HG02623 (cell line): ENCODE measurements around the gene DNASE1L3.

ENCODE experiments used
- ATAC-seq: cut with Tn5 transposase; IDR thresholded peaks from one replicate; pipeline ENCODE4 v1.9.1; 2021; ENCODE audit warnings: moderate library complexity; ENCODE audit not compliant: unreplicated experiment

DNASE1L3 gene

GRCh38 chr3:58164199-58164879, 46.4 kb downstream of the DNASE1L3 start:
- ATAC-seq, result no peak

DNA sequence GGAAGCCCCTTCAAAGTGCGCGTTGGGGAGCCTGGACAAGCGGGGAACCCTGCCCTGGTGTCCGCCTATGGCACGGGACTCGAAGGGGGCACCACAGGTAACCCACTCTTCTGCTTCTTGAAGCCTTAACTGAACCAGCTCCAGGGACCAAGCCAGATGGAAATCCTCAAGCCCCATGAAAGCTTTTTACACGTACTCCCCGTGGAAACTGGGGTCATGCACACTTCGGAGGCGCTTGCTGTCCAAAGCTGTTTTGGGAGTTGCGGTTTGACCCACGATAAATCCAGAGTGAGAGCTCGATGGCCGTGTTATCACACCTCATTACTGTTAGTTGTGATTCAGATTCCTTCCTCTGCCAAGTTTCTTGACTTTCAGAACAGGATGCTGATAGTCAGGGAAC, 47.5 kb downstream of the DNASE1L3 start:
- no peak for ATAC-seq

DNA sequence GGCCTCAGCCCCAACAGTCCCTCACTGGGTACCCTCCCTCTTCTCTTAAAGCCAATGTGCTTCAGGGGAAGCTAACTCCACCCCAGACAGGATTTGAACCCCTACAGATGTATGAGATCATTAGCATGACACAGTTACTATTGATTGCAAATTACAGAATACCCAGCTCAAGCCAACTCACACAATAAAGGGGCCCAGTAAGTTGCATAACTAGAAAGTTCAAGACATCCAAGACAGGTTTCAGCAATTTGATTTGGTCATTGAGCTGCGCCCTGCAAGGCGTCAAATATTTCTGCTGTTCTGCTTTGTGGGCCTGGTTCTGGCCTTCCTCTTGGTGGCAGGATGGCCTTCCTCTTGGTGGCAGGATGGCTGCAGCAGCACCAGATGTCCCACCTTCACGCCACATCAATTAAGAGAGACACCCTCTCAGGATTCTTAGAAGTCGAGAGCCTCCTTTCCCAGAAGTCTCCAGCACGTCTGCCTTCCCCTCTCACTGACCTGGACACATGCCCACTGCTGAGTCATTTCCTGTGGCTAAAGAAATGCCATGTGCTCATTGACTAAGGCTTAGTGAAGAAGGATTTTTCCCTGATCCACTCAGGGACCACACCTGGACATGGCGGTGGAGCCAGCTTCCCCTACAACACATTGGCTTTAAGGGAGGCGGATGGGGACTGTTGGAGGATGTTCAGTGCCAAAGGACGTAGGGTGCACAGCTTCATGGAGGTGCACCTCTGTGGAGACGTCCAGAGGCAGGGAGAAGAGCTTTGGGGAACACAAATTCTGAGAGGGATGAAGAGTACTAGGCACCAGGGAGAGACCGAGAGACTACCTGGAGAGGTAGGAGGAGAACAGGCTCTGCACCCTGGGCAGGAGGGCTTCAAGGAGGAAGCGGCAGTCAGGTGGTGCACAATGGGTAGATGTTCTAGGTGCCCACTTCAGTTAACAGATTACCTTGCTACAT, 49.1 kb downstream of the DNASE1L3 start:
- no peak for ATAC-seq

DNA sequence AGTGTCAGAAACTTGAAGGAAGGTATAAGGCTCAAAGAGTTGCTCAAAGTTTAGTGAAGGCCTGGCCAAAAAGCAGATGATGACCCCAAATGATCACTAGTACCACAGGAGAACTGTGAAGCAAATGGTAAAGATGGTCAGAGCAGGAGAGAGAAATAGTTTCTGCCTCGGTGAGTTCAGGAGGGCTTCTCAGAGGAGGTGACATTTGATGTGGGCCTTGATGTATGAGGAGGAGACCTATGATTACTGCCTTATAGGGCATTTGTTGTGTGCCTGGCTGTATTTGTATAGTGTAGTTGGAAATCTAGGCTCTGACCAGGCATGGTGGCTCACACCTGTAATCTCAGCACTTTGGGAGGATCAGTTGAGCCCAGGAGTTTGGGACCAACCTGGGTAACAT, 50.4 kb downstream of the DNASE1L3 start:
- no peak for ATAC-seq

DNA sequence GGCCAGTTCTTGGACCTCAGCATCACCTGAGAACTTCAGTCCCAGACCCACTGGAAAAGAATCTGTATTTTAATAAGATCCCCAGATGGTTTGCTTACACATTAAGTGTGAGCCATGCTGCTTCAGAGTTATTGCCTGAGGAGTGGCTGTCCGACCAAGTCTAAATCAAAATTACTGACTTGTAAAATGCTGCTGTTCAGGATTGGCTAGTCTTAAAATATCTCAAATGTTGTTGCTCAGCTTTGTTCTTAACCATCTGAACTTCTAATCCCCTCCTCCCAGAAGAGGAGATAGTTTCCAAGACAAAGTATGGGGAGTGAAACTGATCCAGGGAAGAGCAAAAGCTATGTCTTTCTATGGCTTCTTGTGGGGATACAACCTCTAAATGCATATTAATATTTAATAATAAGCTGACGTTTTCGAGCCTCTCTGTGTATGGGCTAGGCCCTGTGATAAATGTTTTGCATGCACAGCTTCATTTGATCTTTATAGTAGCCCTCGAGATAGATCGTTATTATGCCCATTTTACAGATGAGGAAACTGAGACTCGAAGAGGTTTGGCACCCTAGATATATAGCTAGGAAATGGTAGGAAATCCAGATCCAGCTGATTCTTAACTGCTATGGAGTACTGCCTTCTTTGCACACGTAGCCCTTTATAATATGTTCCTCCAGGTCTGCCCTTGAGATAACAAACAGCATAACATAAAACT, 52.2 kb downstream of the DNASE1L3 start:
- ATAC-seq, result no peak

DNA sequence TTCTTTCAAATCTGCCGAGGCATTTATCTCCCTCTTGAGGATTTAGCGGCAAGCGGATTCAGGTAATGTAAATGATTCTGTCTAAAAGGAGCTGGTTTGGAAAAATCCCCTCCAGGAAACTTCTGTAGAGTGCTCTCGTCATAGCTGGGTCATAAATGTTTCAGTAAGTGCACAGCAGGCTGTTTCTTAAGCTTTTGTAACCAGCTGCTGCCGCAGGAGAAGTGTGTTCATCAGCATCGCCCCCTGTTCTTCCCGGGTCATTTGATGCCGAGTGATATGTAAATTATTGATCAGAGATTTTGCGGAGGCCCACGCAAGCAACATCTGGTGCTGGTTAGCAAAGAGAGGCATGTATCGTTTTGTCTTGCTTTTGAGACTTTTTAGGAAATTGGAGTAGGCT, 53.1 kb downstream of the DNASE1L3 start:
- ATAC-seq, result no peak

- ATAC-seq, result no peak
Observed at GRCh38 chr3:58155838-58156237, 54.9 kb downstream of the DNASE1L3 start.

- no peak for ATAC-seq
Observed at GRCh38 chr3:58154626-58155449, 55.9 kb downstream of the DNASE1L3 start.

DNA sequence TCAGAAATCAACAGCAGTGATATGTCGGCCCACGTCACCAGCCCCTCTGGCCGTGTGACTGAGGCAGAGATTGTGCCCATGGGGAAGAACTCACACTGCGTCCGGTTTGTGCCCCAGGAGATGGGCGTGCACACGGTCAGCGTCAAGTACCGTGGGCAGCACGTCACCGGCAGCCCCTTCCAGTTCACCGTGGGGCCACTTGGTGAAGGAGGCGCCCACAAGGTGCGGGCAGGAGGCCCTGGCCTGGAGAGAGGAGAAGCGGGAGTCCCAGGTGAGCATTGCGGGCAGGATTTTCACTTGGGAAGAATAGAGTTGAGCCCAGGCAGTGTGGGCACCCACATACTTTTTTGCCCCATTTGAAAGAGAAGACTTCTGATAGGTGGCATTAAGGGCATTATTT, 57.4 kb downstream of the DNASE1L3 start:
- no peak for ATAC-seq

GRCh38 chr3:58152225-58153015, 58.4 kb downstream of the DNASE1L3 start:
- ATAC-seq, result no peak

DNA sequence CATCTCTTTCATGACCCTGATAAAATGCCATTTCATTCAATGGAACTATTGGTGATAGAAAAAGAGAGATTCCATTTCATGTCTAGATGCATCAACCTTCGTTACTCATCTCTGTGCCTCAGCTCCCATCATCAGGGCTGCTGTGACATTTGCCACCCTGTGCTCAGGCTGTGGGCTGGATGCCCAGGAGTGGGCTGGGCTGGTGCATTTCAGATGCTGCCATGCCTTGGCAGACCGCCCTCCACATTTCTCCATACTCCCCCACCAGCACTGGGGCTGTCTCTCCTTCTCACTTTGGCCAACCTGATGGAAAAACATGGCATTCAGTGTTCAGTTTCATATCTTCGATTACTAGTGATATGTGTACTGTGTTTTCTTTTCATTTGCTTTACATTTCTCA, 59.1 kb downstream of the DNASE1L3 start:
- no peak for ATAC-seq

DNA sequence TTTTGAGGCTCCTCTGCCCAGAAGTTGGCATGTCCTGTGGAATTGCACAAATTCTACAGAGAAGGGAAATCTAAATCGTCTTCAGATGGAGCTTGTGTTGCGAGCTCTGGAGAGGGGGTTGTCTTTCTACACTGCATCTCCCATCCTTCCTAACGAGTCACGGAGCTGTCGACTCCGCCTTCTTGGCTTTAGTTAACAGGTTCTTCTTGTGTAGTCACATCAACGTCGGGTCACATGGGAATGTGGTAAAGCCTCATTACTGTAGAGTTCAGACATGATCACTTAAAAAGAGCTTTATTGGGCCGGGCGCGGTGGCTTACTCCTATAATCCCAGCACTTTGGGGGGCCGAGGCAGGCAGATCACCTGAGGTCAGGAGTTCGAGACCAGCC, 60.0 kb downstream of the DNASE1L3 start:
- ATAC-seq, result no peak

DNA sequence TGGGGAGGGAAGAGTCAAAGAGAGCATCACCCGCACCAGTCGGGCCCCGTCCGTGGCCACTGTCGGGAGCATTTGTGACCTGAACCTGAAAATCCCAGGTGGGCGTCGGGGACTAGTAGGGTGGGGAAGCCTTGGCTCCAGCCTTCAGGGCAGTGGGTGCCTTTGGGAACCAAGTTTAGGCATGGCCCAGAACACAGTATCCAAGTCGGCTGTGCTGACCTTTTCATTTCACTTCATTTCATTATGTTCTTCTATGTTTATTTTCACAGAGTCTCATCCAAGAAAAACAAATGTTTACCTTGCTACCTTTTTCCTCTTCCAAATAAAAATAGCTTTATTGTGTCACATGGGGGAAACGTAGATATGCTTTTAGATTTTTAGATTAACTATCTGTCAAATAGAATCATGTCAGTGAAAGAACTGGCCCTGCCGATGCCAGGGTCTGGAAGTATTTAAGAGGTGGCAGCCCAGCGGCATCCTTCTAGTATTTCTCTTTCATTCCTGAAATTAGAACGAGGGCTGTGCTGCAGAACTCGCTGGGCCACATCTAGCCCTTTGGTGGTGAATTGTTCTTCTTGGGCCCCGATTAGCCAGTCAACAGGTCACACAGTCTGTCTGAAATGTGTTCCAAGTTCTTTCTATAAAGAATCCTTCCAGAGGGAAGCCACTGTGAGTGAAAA, 60.5 kb downstream of the DNASE1L3 start:
- no peak for ATAC-seq

- no peak for ATAC-seq
Observed at GRCh38 chr3:58148049-58148448, 62.7 kb downstream of the DNASE1L3 start.

DNA sequence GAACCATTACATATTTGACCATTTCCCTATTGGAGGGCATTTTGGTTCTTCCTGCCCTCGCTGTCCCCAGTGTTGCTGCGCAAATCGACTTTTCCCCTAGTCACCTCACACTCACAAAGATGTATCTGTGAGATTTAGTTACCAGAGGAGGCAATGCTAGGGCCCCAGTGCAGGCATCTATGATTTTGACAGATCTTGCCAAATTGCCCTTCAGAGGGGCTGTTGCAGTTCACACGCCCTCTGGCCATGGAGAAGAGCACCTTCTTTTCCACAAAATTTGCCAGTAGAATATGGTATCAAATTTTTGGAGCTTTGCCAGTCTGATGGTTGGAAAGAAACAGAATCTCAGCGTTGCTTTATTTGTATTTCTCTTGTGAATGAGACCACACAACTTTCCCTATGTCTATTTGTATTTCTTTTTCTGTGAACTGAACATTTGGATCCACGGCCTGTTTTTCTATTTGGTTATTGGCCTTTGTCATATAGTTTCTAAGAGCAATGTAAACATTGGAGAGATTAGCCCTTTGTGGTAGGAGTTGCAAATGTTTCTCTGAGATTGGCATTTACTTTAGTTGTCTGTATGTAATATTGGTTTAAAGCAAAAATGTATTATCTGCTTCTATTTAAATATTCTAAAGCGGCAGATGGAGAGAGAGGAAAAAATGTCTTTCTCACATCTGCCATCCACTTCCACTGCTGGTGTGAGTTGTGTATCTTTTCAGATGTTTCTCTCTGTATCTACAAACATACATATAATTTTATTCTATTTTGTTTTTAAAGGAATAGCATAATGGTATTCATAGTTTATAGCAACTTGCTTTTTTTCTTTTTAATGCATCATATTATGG, 66.1 kb downstream of the DNASE1L3 start:
- ATAC-seq, result no peak

- ATAC-seq, result no peak
Observed at GRCh38 chr3:58143417-58144055, 67.2 kb downstream of the DNASE1L3 start.
